Keratinocyte (primary cell): ENCODE measurements around the gene DGKI.

Experiments
- CTCF ChIP-seq, 3 experiments: IDR thresholded peaks in 1 of 3; conservative IDR thresholded peaks in 1 of 3; optimal IDR thresholded peaks in 1 of 3; 2 replicates in 2 of 3; 3 replicates in 1 of 3; pipeline versions ENCODE3 to v1.5.1; 2011; ENCODE audit warnings: low read length in 3 of 3, mild to moderate bottlenecking in 3 of 3, moderate library complexity in 2 of 3, control low read depth in 1 of 3, inconsistent platforms in 1 of 3; ENCODE audit not compliant: insufficient read depth in 2 of 3; ENCODE audit errors: extremely low read depth in 1 of 3
- EZH2 ChIP-seq: IDR thresholded peaks from one replicate; pipeline ENCODE4 v1.6.1; 2012; ENCODE audit warnings: inconsistent platforms, mild to moderate bottlenecking, low read length, moderate library complexity

GRCh38 chr7:137696988-137697387 is 149.8 kb downstream of the DGKI start:
- TF ChIP-seq CTCF (optimal IDR thresholded peaks at IDR 0.05 in 1 of 3, IDR thresholded peaks at IDR 0.05 in 1 of 3, conservative IDR thresholded peaks at IDR 0.05 in 1 of 3; ENCODE audit: extremely low read depth in 1 of 3, insufficient read depth in 2 of 3, low read length in 3 of 3) (no peak), EZH2 (no peak)
